H1 (cell line): ENCODE measurements around the gene ENTPD8. TPM values are rescaled to one million over a fixed set of nuclear protein-coding genes. Genes with fewer than 3 reads are reported as not detected.

Source experiments
- CTCF ChIA-PET: fragments of 300-600 bp; sonication (Branson Sonifier 250); formaldehyde crosslinking; loops from one replicate; lab custom pipeline; 2021; ENCODE audit not compliant: partially characterized antibody; lab: Charles Lee
- POLR2A ChIA-PET: fragments of 300-600 bp; sonication (Branson Sonifier 250); formaldehyde crosslinking; loops from one replicate; lab custom pipeline; 2021; ENCODE audit warnings: inconsistent platforms; ENCODE audit not compliant: partially characterized antibody; lab: Charles Lee
- DNase-seq, 2 experiments: peaks; one replicate each; pipeline versions ENCODE4 v3.0.0 to v3.0.0-alpha.2; 2010 to 2022; ENCODE audit warnings: low spot score in 2 of 2, low read depth in 1 of 2, mixed read lengths in 1 of 2
- FAIRE-seq: peaks from 2 replicates; lab custom pipeline; 2011; peaks lifted over from hg19 to GRCh38; lab: Jason Lieb, UNC
- H2AFZ ChIP-seq: 2 replicates; pipeline ENCODE4 v1.8.1; 2012; ENCODE audit warnings: low read length, inconsistent platforms
- H2AK5ac ChIP-seq: 2 replicates; pipeline ENCODE4 v1.6.1; 2013; ENCODE audit warnings: low read depth, low read length
- H2BK120ac ChIP-seq: replicated peaks from 2 replicates; pipeline ENCODE3; 2013; ENCODE audit warnings: low read depth, low read length, inconsistent platforms
- H2BK12ac ChIP-seq: 2 replicates; pipeline ENCODE4 v1.6.1; 2013; ENCODE audit warnings: low read depth, low read length
- H2BK15ac ChIP-seq: 2 replicates; pipeline ENCODE4 v1.6.1; 2013; ENCODE audit warnings: low read length
- H2BK20ac ChIP-seq: 2 replicates; pipeline ENCODE4 v1.6.1; 2013; ENCODE audit warnings: low read length
- H2BK5ac ChIP-seq: 2 replicates; pipeline ENCODE4 v1.6.1; 2013; ENCODE audit warnings: low read depth, low read length
- H3K14ac ChIP-seq: 2 replicates; pipeline ENCODE4 v1.6.1; 2013; ENCODE audit warnings: inconsistent platforms; ENCODE audit not compliant: insufficient read length
- H3K18ac ChIP-seq: 2 replicates; pipeline ENCODE4 v1.6.1; 2013; ENCODE audit warnings: low read length; ENCODE audit errors: extremely low read depth
- H3K23ac ChIP-seq: 2 replicates; pipeline ENCODE4 v1.6.1; 2013; ENCODE audit warnings: inconsistent platforms; ENCODE audit not compliant: insufficient read length
- H3K23me2 ChIP-seq: 2 replicates; pipeline ENCODE4 v1.6.1; 2013; ENCODE audit warnings: low read depth, low read length
- H3K27ac ChIP-seq: 2 replicates; pipeline ENCODE4 v1.6.1; 2011; ENCODE audit warnings: low read depth, low read length, inconsistent platforms
- H3K27me3 ChIP-seq, 4 experiments: replicated peaks in 1 of 4; 1 replicate in 1 of 4; 2 replicates in 3 of 4; pipeline versions ENCODE4 v1.6.1 to v1.8.1; 2011 to 2013; ENCODE audit warnings: low read length in 3 of 4, mild to moderate bottlenecking in 3 of 4, inconsistent platforms in 2 of 4, mixed read lengths in 2 of 4, moderate library complexity in 1 of 4; ENCODE audit not compliant: control insufficient read depth in 3 of 4, insufficient read depth in 3 of 4; ENCODE audit errors: extremely low read depth in 1 of 4
- H3K36me3 ChIP-seq, 4 experiments: 2 replicates each; pipeline versions ENCODE4 v1.6.1 to v1.8.1; 2011 to 2013; ENCODE audit warnings: mild to moderate bottlenecking in 4 of 4, low read length in 3 of 4, moderate library complexity in 2 of 4, control low read depth in 1 of 4, inconsistent platforms in 1 of 4; ENCODE audit not compliant: insufficient read depth in 4 of 4, control insufficient read depth in 2 of 4
- H3K4ac ChIP-seq: replicated peaks from 2 replicates; pipeline ENCODE3; 2013; ENCODE audit warnings: low read length, low read depth, mixed read lengths, inconsistent platforms; ENCODE audit not compliant: insufficient read length
- H3K4me1 ChIP-seq, 4 experiments: replicated peaks in 1 of 4; 1 replicate in 1 of 4; 2 replicates in 3 of 4; pipeline versions ENCODE4 v1.6.1 to v1.8.1; 2011 to 2013; ENCODE audit warnings: low read length in 3 of 4, inconsistent platforms in 2 of 4, mixed read lengths in 1 of 4; ENCODE audit not compliant: insufficient read depth in 4 of 4, control insufficient read depth in 3 of 4
- H3K4me2 ChIP-seq, 2 experiments: 2 replicates each; pipeline versions ENCODE4 v1.6.1 to v1.8.1; 2011 to 2013; ENCODE audit warnings: low read depth in 2 of 2, low read length in 2 of 2, control low read depth in 1 of 2, inconsistent platforms in 1 of 2, mild to moderate bottlenecking in 1 of 2; ENCODE audit not compliant: insufficient read depth in 1 of 2
- H3K4me3 ChIP-seq, 4 experiments: fragments of 200-600, 300-600 bp in 1 of 4; sonication (generic), shearing (Covaris generic), sonication (Bioruptor Twin) in 1 of 4; 2 replicates each; pipeline versions ENCODE4 v1.5.1 to v1.8.1; 2011 to 2016; ENCODE audit warnings: low read length in 4 of 4, low read depth in 3 of 4, control low read depth in 2 of 4, inconsistent platforms in 2 of 4, mild to moderate bottlenecking in 2 of 4, mixed read lengths in 1 of 4, moderate library complexity in 1 of 4; ENCODE audit not compliant: insufficient read depth in 2 of 4; ENCODE audit errors: extremely low read depth in 1 of 4
- H3K56ac ChIP-seq: replicated peaks from 2 replicates; pipeline ENCODE3; 2013; ENCODE audit warnings: low read depth, mild to moderate bottlenecking, mixed read lengths, low read length, inconsistent platforms; ENCODE audit not compliant: insufficient read length
- H3K79me1 ChIP-seq: 2 replicates; pipeline ENCODE4 v1.6.1; 2013; ENCODE audit warnings: low read depth, low read length, control low read depth
- H3K79me2 ChIP-seq, 2 experiments: 2 replicates each; pipeline versions ENCODE4 v1.6.1 to v1.8.1; 2012 to 2013; ENCODE audit warnings: low read length in 2 of 2, mild to moderate bottlenecking in 2 of 2, inconsistent platforms in 1 of 2; ENCODE audit not compliant: insufficient read depth in 2 of 2, control insufficient read depth in 1 of 2
- H3K9ac ChIP-seq, 4 experiments: replicated peaks in 1 of 4; 1 replicate in 1 of 4; 2 replicates in 3 of 4; pipeline versions ENCODE4 v1.6.1 to v1.8.1; 2011 to 2013; ENCODE audit warnings: low read depth in 3 of 4, low read length in 3 of 4, control low read depth in 2 of 4, mild to moderate bottlenecking in 2 of 4, moderate library complexity in 2 of 4, inconsistent platforms in 1 of 4; ENCODE audit errors: extremely low read depth in 1 of 4
- H3K9me3 ChIP-seq, 2 experiments: 2 replicates each; pipeline versions ENCODE4 v1.6.1 to v1.8.1; 2012 to 2013; ENCODE audit warnings: mild to moderate bottlenecking in 2 of 2, moderate library complexity in 2 of 2, control low read depth in 1 of 2, inconsistent platforms in 1 of 2, low read depth in 1 of 2, low read length in 1 of 2, mixed read lengths in 1 of 2; ENCODE audit not compliant: insufficient read depth in 2 of 2
- H4K20me1 ChIP-seq, 2 experiments: replicated peaks in 1 of 2; 2 replicates each; pipeline versions ENCODE3 to v1.8.1; 2011 to 2013; ENCODE audit warnings: inconsistent platforms in 2 of 2, low read length in 2 of 2, mild to moderate bottlenecking in 1 of 2; ENCODE audit not compliant: insufficient read depth in 2 of 2, control insufficient read depth in 1 of 2
- H4K5ac ChIP-seq: 2 replicates; pipeline ENCODE4 v1.6.1; 2013; ENCODE audit warnings: low read length, low read depth, mixed read lengths, inconsistent platforms; ENCODE audit not compliant: insufficient read length
- H4K8ac ChIP-seq: 2 replicates; pipeline ENCODE4 v1.8.0; 2013; ENCODE audit warnings: mild to moderate bottlenecking, moderate library complexity, low read length, inconsistent platforms; ENCODE audit not compliant: insufficient read depth; ENCODE audit errors: extremely low read depth
- H4K91ac ChIP-seq: replicated peaks from 2 replicates; pipeline ENCODE3; 2013; ENCODE audit warnings: low read length, mixed read lengths, inconsistent platforms; ENCODE audit not compliant: insufficient read length
- BCL11A ChIP-seq, 2 experiments: IDR thresholded peaks; one replicate each; pipeline ENCODE4 v1.6.1; 2011; ENCODE audit warnings: low read depth in 2 of 2, low read length in 2 of 2, mild to moderate bottlenecking in 2 of 2
- CBX5 ChIP-seq: fragments of 300-800, 300-1000 bp; sonication (generic); IDR thresholded peaks from 2 replicates; pipeline ENCODE4 v1.7.1; 2016; ENCODE audit warnings: antibody characterized with exemption, low read length, low read depth
- CTBP2 ChIP-seq: IDR thresholded peaks from 2 replicates; pipeline ENCODE4 v1.7.0; 2011; ENCODE audit warnings: borderline replicate concordance, mild to moderate bottlenecking, moderate library complexity, mixed read lengths, low read length; ENCODE audit not compliant: insufficient read depth, insufficient read length
- HDAC6 ChIP-seq: IDR thresholded peaks from one replicate; pipeline ENCODE4 v1.7.1; 2012; ENCODE audit warnings: low read depth, mild to moderate bottlenecking, inconsistent platforms, low read length, moderate library complexity
- JUN ChIP-seq: IDR thresholded peaks from 2 replicates; pipeline ENCODE4 v1.6.1; 2011; ENCODE audit warnings: low read depth, mild to moderate bottlenecking, improper control_type of control experiment, low read length
- NRF1 ChIP-seq: IDR thresholded peaks from 2 replicates; pipeline ENCODE4 v1.6.1; 2011; ENCODE audit warnings: mild to moderate bottlenecking, low read depth, low read length, improper control_type of control experiment
- PHF8 ChIP-seq: fragments of 200-600 bp; sonication (generic); conservative IDR thresholded peaks from 2 replicates; pipeline ENCODE4 v1.7.1; 2012; ENCODE audit warnings: low read depth, mild to moderate bottlenecking, inconsistent platforms, low read length, moderate library complexity
- SIRT6 ChIP-seq: IDR thresholded peaks from one replicate; pipeline ENCODE4 v1.7.1; 2012; ENCODE audit warnings: low read length, inconsistent platforms
- SP1 ChIP-seq: IDR thresholded peaks from 2 replicates; pipeline ENCODE4 v1.6.1; 2011; ENCODE audit warnings: low read depth, low read length
- TAF1 ChIP-seq: IDR thresholded peaks from 2 replicates; pipeline ENCODE4 v1.6.1; 2011; ENCODE audit warnings: mild to moderate bottlenecking, low read depth, low read length
- WGBS, 2 experiments: shearing (Covaris generic) in 1 of 2; methylation state at CpG; one replicate each; pipeline versions ENCODE4 v1.1.6 to v1.1.7; 2013 to 2015; ENCODE audit warnings: low lambda C conversion rate in 2 of 2, mixed read lengths in 2 of 2, inconsistent platforms in 1 of 2, low coverage in 1 of 2, missing lambda C conversion rate in 1 of 2; ENCODE audit not compliant: insufficient replicate concordance in 2 of 2, insufficient coverage in 1 of 2, insufficient read length in 1 of 2; ENCODE audit errors: extremely low coverage in 1 of 2, missing lambda C conversion rate in 1 of 2; 5-methylcytosine and 5-hydroxymethylcytosine counted together
- polyA plus RNA-seq, 7 experiments: library from polyadenylated mRNA; depleted of rRNA in 3 of 7; stranded (reverse) in 5 of 7; unstranded in 2 of 7; fragments of >200 nt in 5 of 7; fragments of 200-250 nt in 2 of 7; gene quantifications; 1 replicate in 5 of 7; 2 replicates in 1 of 7; 4 replicates in 1 of 7; pipeline versions ENCODE4 v1.2.1 to v1.2.3, GENCODE V29; 2011 to 2013; ENCODE audit warnings: missing spikeins in 2 of 7, mixed read lengths in 2 of 7
- total RNA-seq: library from RNA; stranded (reverse); fragmentation: NEBNext Ultra II Directional; extraction: Animal tissue kit (Norgen Biotek cat#: 25700); gene quantifications from 2 replicates; pipeline ENCODE4 v1.2.1, GENCODE V29; 2021
- TF ChIP-seq, protein P1 (sequence below): IDR thresholded peaks from 2 replicates; pipeline ENCODE4 v1.6.1; 2011; ENCODE audit warnings: low read depth, mild to moderate bottlenecking, low read length; ENCODE audit not compliant: insufficient read depth
- TF ChIP-seq, protein P2 (sequence below), 3 experiments: IDR thresholded peaks; 1 replicate in 2 of 3; 2 replicates in 1 of 3; pipeline versions ENCODE4 v1.5.1 to v1.6.1; 2011; ENCODE audit warnings: low read length in 3 of 3, mild to moderate bottlenecking in 3 of 3, inconsistent platforms in 2 of 3, low read depth in 1 of 3, moderate library complexity in 1 of 3; ENCODE audit not compliant: insufficient read depth in 1 of 3; ENCODE audit errors: control extremely low read depth in 1 of 3

The ENTPD8 gene
- total and polyA plus RNA-seq, 2 of the 8 experiments (the other 6 are each of a cell fraction or from before 2014, with no cell fraction given) = 0.48 to 0.51 TPM

DNA sequence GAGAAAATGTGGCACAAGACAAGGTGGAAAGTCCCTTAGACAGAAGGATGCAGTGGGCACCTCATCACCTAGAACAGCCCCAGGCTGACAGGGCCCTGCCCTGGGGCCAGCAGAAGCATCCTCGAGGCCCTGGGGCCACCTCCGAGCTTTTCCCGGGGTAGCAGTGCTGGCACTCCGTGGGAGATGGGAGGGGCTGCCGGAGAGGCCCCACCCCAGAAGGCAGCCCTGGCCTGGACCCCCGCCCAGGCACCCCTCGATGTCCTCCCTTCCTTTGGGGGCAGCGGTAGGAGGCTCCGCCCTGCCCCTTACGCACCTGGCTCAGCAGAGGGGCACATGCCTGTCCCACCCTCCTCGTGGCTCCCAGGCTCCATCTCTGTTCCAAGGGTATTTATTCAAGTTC, 35.7 kb upstream of the ENTPD8 start:
- Histone ChIP-seq H4K8ac (no peak overlapping the region), H3K56ac (no peak overlapping the region), H3K14ac (no peak overlapping the region), H3K4ac (no peak overlapping the region), H4K20me1 (no peaks in the 10 kb centered on the region), H3K27me3 (no peaks in the 10 kb centered on the region; a peak in 1 of 7 replicates), H2BK20ac (no peak overlapping the region), H2BK15ac (no peak overlapping the region), H3K18ac (no peak overlapping the region), H4K91ac (no peak overlapping the region), H3K4me2 (no peak overlapping the region), H3K9me3 (peaks cover 4 to 11% of the 10 kb centered on the region in 2 experiments; a peak in 3 of 4 replicates), H2AFZ (no peak overlapping the region), H3K4me3 (no peak overlapping the region), H3K4me1 (no peaks in the 10 kb centered on the region; a peak in 2 of 7 replicates), H2BK120ac (no peak overlapping the region), H3K9ac (no peak overlapping the region), H3K23ac (no peak overlapping the region), H3K79me1 (no peaks in the 10 kb centered on the region), H2BK12ac (no peak overlapping the region), H3K36me3 (no peaks in the 10 kb centered on the region), H3K79me2 (no peaks in the 10 kb centered on the region), H4K5ac (no peak overlapping the region), H2BK5ac (no peak overlapping the region), H3K27ac (no peak overlapping the region), H2AK5ac (no peak overlapping the region), H3K23me2 (no peaks in the 10 kb centered on the region)
- CTCF ChIA-PET = no interaction called here
- no peak for FAIRE-seq
- WGBS, 2 experiments = 94% methylated on average over 5 of the region's 11 CpGs; no CpG with 5 or more reads in 1 of the 2 experiments
- no peak for TF ChIP-seq JUN
- TF ChIP-seq, protein P1, sequence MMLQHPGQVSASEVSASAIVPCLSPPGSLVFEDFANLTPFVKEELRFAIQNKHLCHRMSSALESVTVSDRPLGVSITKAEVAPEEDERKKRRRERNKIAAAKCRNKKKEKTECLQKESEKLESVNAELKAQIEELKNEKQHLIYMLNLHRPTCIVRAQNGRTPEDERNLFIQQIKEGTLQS = no peak
- no peak for TF ChIP-seq CTBP2
- no peak for TF ChIP-seq BCL11A (IDR thresholded peaks at IDR 0.05; ENCODE audit: low read depth in 2 of 2, low read length in 2 of 2)
- TF ChIP-seq SIRT6 = no peak
- TF ChIP-seq HDAC6 = no peak
- TF ChIP-seq SP1 = no peak
- TF ChIP-seq PHF8 = no peak
- TF ChIP-seq TAF1 = no peak
- no peak for TF ChIP-seq CBX5
- TF ChIP-seq NRF1 = no peak
- TF ChIP-seq, protein P2, sequence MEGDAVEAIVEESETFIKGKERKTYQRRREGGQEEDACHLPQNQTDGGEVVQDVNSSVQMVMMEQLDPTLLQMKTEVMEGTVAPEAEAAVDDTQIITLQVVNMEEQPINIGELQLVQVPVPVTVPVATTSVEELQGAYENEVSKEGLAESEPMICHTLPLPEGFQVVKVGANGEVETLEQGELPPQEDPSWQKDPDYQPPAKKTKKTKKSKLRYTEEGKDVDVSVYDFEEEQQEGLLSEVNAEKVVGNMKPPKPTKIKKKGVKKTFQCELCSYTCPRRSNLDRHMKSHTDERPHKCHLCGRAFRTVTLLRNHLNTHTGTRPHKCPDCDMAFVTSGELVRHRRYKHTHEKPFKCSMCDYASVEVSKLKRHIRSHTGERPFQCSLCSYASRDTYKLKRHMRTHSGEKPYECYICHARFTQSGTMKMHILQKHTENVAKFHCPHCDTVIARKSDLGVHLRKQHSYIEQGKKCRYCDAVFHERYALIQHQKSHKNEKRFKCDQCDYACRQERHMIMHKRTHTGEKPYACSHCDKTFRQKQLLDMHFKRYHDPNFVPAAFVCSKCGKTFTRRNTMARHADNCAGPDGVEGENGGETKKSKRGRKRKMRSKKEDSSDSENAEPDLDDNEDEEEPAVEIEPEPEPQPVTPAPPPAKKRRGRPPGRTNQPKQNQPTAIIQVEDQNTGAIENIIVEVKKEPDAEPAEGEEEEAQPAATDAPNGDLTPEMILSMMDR (IDR thresholded peaks at IDR 0.05; ENCODE audit: control extremely low read depth in 1 of 3, insufficient read depth in 1 of 3, low read depth in 1 of 3, low read length in 3 of 3) = no peak
- no peak for DNase-seq
- POLR2A ChIA-PET = no interaction called here
